HCT116 (cell line): ENCODE data around the gene SLC13A3. TPM values are rescaled to one million over a fixed set of nuclear protein-coding genes. Genes with fewer than 3 reads are reported as not detected.
"Not testable (repeated sequence)": the region's sequence is repeated elsewhere in the genome, so short reads cannot be mapped to it uniquely, and the experiment has no call there.

Experiments used
- ATAC-seq: fragments of 200-7000 bp; cut with Tn5 transposase; 2 replicates; pipeline ENCODE4 v1.9.1; 2020; ENCODE audit warnings: mild to moderate bottlenecking, moderate library complexity
- BruUV-seq: library from RNA; stranded (reverse); fragments of 400-500 nt; replicated peaks from 2 replicates; lab custom pipeline; 2021; lab: Mats Ljungman, UMichigan
- CTCF ChIA-PET: fragments of 300-600 bp; sonication (Branson Sonifier 250); formaldehyde crosslinking; loops from one replicate; lab custom pipeline; 2021; ENCODE audit warnings: antibody characterized with exemption; lab: Charles Lee
- POLR2A ChIA-PET: fragments of 300-600, 350-600 bp; sonication (Branson Sonifier 250); formaldehyde crosslinking; loops from one replicate; lab custom pipeline; 2021; ENCODE audit warnings: antibody characterized with exemption; lab: Charles Lee
- RAD21 ChIA-PET, 2 experiments: fragments of 300-600 bp; sonication (Branson Sonifier 250); formaldehyde crosslinking; loops; one replicate each; lab custom pipeline; 2023; ENCODE audit warnings: low total read pairs in 2 of 2; ENCODE audit not compliant: uncharacterized antibody in 2 of 2, unreplicated experiment in 2 of 2, low non-redundant PET in 1 of 2; lab: Charles Lee
- DNase-seq: peaks from one replicate; pipeline ENCODE4 v3.0.0-alpha.2; 2010; ENCODE audit warnings: low read depth, low spot score
- H2AFZ ChIP-seq: fragments of 200-600 bp; shearing (Covaris generic), sonication (generic); 2 replicates; pipeline ENCODE4 v1.6.1; 2017; ENCODE audit warnings: low read depth, mixed run types, mixed read lengths, antibody characterized with exemption, low read length; ENCODE audit not compliant: poor library complexity, severe bottlenecking
- H3K27ac ChIP-seq: 2 replicates; pipeline ENCODE4 v1.5.1; 2012; ENCODE audit warnings: low read depth, low read length
- H3K27me3 ChIP-seq: fragments of 200-600 bp; sonication (generic); 2 replicates; pipeline ENCODE4 v1.6.1; 2016; ENCODE audit warnings: mixed run types, low read length, mixed read lengths; ENCODE audit not compliant: insufficient read depth
- H3K36me3 ChIP-seq, 2 experiments: fragments of 200-500 bp in 1 of 2; fragments of 200-600 bp in 1 of 2; sonication (Bioruptor generic) in 1 of 2; sonication (generic) in 1 of 2; 2 replicates each; pipeline versions ENCODE4 v1.5.1 to v1.6.1; 2014 to 2016; ENCODE audit warnings: low read length in 2 of 2, inconsistent platforms in 1 of 2, mixed read lengths in 1 of 2, mixed run types in 1 of 2; ENCODE audit not compliant: insufficient read depth in 2 of 2, control insufficient read depth in 1 of 2
- H3K4me1 ChIP-seq, 2 experiments: fragments of 200-600 bp in 1 of 2; sonication (generic) in 1 of 2; 2 replicates each; pipeline versions ENCODE4 v1.5.1 to v1.6.1; 2012 to 2017; ENCODE audit warnings: low read length in 2 of 2, inconsistent platforms in 1 of 2, mild to moderate bottlenecking in 1 of 2, mixed read lengths in 1 of 2, mixed run types in 1 of 2, moderate library complexity in 1 of 2; ENCODE audit not compliant: insufficient read depth in 2 of 2, control insufficient read depth in 1 of 2
- H3K4me2 ChIP-seq: fragments of 200-600 bp; sonication (generic); 2 replicates; pipeline ENCODE4 v1.6.1; 2017; ENCODE audit warnings: mixed run types, low read length, mixed read lengths
- H3K4me3 ChIP-seq, 2 experiments: fragments of 200-600 bp in 1 of 2; sonication (generic) in 1 of 2; replicated peaks in 1 of 2; 2 replicates each; pipeline ENCODE4 v1.5.1; 2011 to 2016; ENCODE audit warnings: low read length in 2 of 2, control low read depth in 1 of 2, low read depth in 1 of 2, mild to moderate bottlenecking in 1 of 2, mixed read lengths in 1 of 2, mixed run types in 1 of 2
- H3K79me2 ChIP-seq: fragments of 200-600 bp; sonication (generic); 2 replicates; pipeline ENCODE4 v1.6.1; 2017; ENCODE audit warnings: mild to moderate bottlenecking, mixed run types, low read length, moderate library complexity, mixed read lengths; ENCODE audit not compliant: insufficient read depth
- H3K9ac ChIP-seq: fragments of 200-600 bp; sonication (generic); 2 replicates; pipeline ENCODE4 v1.6.1; 2016; ENCODE audit warnings: low read length, mixed read lengths
- H3K9me2 ChIP-seq: fragments of 200-600 bp; sonication (generic), shearing (Covaris generic); 2 replicates; pipeline ENCODE4 v1.6.1; 2017; ENCODE audit warnings: mixed run types, mild to moderate bottlenecking, moderate library complexity; ENCODE audit not compliant: insufficient read depth
- H3K9me3 ChIP-seq, 2 experiments: fragments of 200-500 bp in 1 of 2; fragments of 200-600 bp in 1 of 2; sonication (Bioruptor generic) in 1 of 2; sonication (generic) in 1 of 2; 2 replicates each; pipeline ENCODE4 v1.6.1; 2014 to 2017; ENCODE audit warnings: low read length in 2 of 2, mixed read lengths in 2 of 2, inconsistent platforms in 1 of 2, low read depth in 1 of 2, mild to moderate bottlenecking in 1 of 2, mixed run types in 1 of 2, moderate library complexity in 1 of 2; ENCODE audit not compliant: control insufficient read depth in 1 of 2, insufficient read depth in 1 of 2
- H4K20me1 ChIP-seq: fragments of 200-600 bp; sonication (generic), shearing (Covaris generic); 2 replicates; pipeline ENCODE4 v1.6.1; 2017; ENCODE audit warnings: mixed run types, mild to moderate bottlenecking, moderate library complexity; ENCODE audit not compliant: insufficient read depth
- CBX3 ChIP-seq: IDR thresholded peaks from 2 replicates; pipeline ENCODE4 v1.6.1; 2012; ENCODE audit warnings: low read depth
- EGR1 ChIP-seq: IDR thresholded peaks from 2 replicates; pipeline ENCODE4 v1.6.1; 2012; ENCODE audit warnings: low read depth
- ELF1 ChIP-seq: IDR thresholded peaks from 2 replicates; pipeline ENCODE4 v1.6.1; 2012; ENCODE audit warnings: low read depth, borderline replicate concordance
- FOSL1 ChIP-seq: IDR thresholded peaks from 2 replicates; pipeline ENCODE4 v1.6.1; 2012; ENCODE audit warnings: low read depth
- MAX ChIP-seq: IDR thresholded peaks from 2 replicates; pipeline ENCODE4 v1.6.1; 2012
- SIN3A ChIP-seq: IDR thresholded peaks from 2 replicates; pipeline ENCODE4 v1.6.1; 2012; ENCODE audit warnings: low read depth
- ZBTB33 ChIP-seq: IDR thresholded peaks from 2 replicates; pipeline ENCODE4 v1.6.1; 2011; ENCODE audit warnings: mild to moderate bottlenecking, low read length, moderate library complexity; ENCODE audit not compliant: insufficient replicate concordance; ENCODE audit errors: extremely low read depth
- ZFX ChIP-seq: fragments of 450-650 bp; IDR thresholded peaks from 2 replicates; pipeline ENCODE4 v1.6.1; 2017
- intact Hi-C: fragments of 100-400 bp; cut with micrococcal nuclease; formaldehyde crosslinking; loops from 2 replicates; pipeline ENCODE4 v1.10.0; 2022
- total RNA-seq: library from RNA; stranded (reverse); gene quantifications from one replicate; pipeline ENCODE4 v1.2.1, GENCODE V29; 2021; ENCODE audit not compliant: unreplicated experiment

SLC13A3 gene
- total RNA-seq, 1 experiment from 2014 or later, result not detected

GRCh38 chr20:46677608-46678007, 26.3 kb upstream of the SLC13A3 start (continued):
- TF ChIP-seq ZBTB33 (no peak), EGR1 (no peak), ELF1 (no peak), FOSL1 (no peak), CBX3 (no peak), ZFX (no peak), MAX (no peak), SIN3A (no peak)

GRCh38 chr20:46676649-46677316, 25.5 kb upstream of the SLC13A3 start:
- intact Hi-C loops, BruUV-seq, DNase-seq, RAD21 ChIA-PET, CTCF ChIA-PET, H4K20me1 ChIP-seq, H2AFZ ChIP-seq, H3K4me3 ChIP-seq, H3K27me3 ChIP-seq, H3K9me3 ChIP-seq, H3K36me3 ChIP-seq, ATAC-seq, H3K9ac ChIP-seq, H3K79me2 ChIP-seq, H3K4me1 ChIP-seq, H3K27ac ChIP-seq, POLR2A ChIA-PET, H3K9me2 ChIP-seq, H3K4me2 ChIP-seq: not testable (repeated sequence)
